Activated CD4-positive, alpha-beta T cell treated with anti-CD3 and anti-CD28 coated beads, Interleukin-2, amount 10 ng/mL, durations not matched to agents 7 days and 5 days (primary cell): ENCODE data around the gene ROBO1. TPM values are rescaled to one million over a fixed set of nuclear protein-coding genes. Genes with fewer than 3 reads are reported as not detected.
"Not testable (repeated sequence)": the region's sequence is repeated elsewhere in the genome, so short reads cannot be mapped to it uniquely, and the experiment has no call there.

Source experiments
- CTCF ChIA-PET: fragments of 350-600 bp; sonication (Branson Sonifier 250); formaldehyde crosslinking; loops from one replicate; lab custom pipeline; 2021; ENCODE audit warnings: antibody characterized with exemption; lab: Charles Lee
- POLR2A ChIA-PET: fragments of 350-600 bp; sonication (Branson Sonifier 250); formaldehyde crosslinking; loops from one replicate; lab custom pipeline; 2021; ENCODE audit warnings: antibody characterized with exemption; lab: Charles Lee
- DNase-seq: peaks from one replicate; pipeline ENCODE4 v3.0.0-alpha.2; 2020
- H3K27ac Mint-ChIP-seq: one replicate; pipeline ENCODE4 v1.8.0; 2021; ENCODE audit warnings: mild to moderate bottlenecking, moderate library complexity, mixed read lengths
- H3K27me3 Mint-ChIP-seq: one replicate; pipeline ENCODE4 v1.8.0; 2021; ENCODE audit warnings: mixed read lengths
- H3K36me3 Mint-ChIP-seq: one replicate; pipeline ENCODE4 v1.8.0; 2021; ENCODE audit warnings: low read depth, mixed read lengths
- H3K4me1 Mint-ChIP-seq: one replicate; pipeline ENCODE4 v1.8.0; 2021; ENCODE audit warnings: mixed read lengths
- H3K4me3 Mint-ChIP-seq: one replicate; pipeline ENCODE4 v1.8.0; 2021; ENCODE audit warnings: mild to moderate bottlenecking, moderate library complexity, mixed read lengths
- H3K9me3 Mint-ChIP-seq: one replicate; pipeline ENCODE4 v1.8.0; 2021; ENCODE audit warnings: mixed read lengths
- total RNA-seq, 2 experiments: library from RNA; stranded (reverse); gene quantifications; one replicate each; pipeline ENCODE4 v1.2.3, GENCODE V29; 2021

Gene ROBO1
- total RNA-seq, 2 experiments from 2014 or later = 0.55 to 0.62 TPM

DNA sequence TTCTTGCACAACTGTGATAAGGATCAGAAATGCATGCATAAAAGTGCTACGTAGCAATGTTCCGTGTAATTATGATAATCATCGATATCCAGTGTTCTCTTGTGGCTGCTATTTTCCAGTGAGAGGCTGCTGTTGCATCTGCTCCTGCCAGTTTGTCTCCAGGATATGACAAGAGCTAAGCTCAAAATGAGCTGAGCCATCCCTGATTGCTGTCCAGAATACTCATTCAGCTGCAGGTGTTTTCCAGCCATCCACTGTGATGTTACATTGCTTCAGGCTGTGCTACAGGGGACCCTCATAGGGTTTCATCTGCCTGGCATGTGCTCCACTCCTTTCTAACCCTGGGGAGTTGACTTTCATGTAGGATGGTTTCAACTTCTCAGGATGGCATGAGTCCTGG, 976.0 kb downstream of the ROBO1 start:
- Mint-ChIP-seq H3K27me3 (no peaks in the 10 kb centered on the region), H3K4me1 (peaks cover 3% of the 10 kb centered on the region), H3K27ac (no peak overlapping the region), H3K9me3 (no peaks in the 10 kb centered on the region), H3K4me3 (no peak overlapping the region), H3K36me3 (no peaks in the 10 kb centered on the region)
- ChIA-PET POLR2A (no interaction called here), CTCF (no interaction called here)
- no peak for DNase-seq

DNA sequence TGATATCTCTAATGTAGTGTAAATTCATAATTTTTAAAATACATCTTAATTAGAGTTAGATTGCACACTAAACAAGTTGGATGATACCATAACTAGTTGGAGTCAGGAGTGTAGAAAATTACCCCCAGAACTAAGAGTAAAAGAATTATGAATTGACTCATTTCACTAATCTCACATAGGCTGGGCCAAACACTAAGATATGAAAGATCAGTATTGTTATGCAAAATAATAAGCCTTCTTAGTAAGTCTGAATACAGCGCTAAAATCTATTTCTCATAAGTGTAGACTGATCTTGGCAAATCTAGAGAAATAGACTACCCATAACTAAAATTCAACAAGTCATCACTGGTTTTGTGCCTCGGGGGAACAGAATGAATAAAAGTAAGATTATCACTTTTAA, 979.0 kb downstream of the ROBO1 start:
- no peak overlapping the region for H3K27ac Mint-ChIP-seq
- POLR2A ChIA-PET = no interaction called here
- H3K36me3 Mint-ChIP-seq = no peaks in the 10 kb centered on the region
- no peaks in the 10 kb centered on the region for H3K4me1 Mint-ChIP-seq
- DNase-seq = no peak
- no peak overlapping the region for H3K4me3 Mint-ChIP-seq
- no peaks in the 10 kb centered on the region for H3K27me3 Mint-ChIP-seq
- no peaks in the 10 kb centered on the region for H3K9me3 Mint-ChIP-seq
- CTCF ChIA-PET = no interaction called here

- Mint-ChIP-seq H3K27me3 (no peaks in the 10 kb centered on the region), H3K4me3 (no peak overlapping the region), H3K27ac (no peak overlapping the region), H3K36me3 (no peaks in the 10 kb centered on the region), H3K4me1 (no peaks in the 10 kb centered on the region), H3K9me3 (no peaks in the 10 kb centered on the region)
- POLR2A ChIA-PET = no interaction called here
- CTCF ChIA-PET = no interaction called here
- no peak for DNase-seq
Observed at GRCh38 chr3:78785004-78785403, 982.8 kb downstream of the ROBO1 start.

DNA sequence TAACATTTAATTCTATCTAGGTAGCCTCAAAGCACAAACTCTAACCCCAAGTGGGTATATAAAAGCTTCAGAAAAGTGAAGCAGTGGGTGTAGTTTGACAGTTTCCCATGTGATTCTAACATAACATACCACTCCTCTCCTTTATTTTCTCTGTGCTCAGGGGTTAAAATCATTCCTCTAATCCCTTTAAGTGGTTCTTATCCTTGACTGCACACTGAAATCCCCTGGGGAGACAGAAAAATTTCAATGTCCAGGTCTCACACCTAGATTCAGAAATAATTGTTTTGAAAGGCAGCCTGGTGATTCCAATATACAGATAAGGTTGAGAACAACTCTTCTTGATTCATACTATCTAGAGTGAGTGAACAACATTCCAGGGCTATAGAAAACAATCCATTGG, 986.4 kb downstream of the ROBO1 start:
- POLR2A ChIA-PET = no interaction called here

DNA sequence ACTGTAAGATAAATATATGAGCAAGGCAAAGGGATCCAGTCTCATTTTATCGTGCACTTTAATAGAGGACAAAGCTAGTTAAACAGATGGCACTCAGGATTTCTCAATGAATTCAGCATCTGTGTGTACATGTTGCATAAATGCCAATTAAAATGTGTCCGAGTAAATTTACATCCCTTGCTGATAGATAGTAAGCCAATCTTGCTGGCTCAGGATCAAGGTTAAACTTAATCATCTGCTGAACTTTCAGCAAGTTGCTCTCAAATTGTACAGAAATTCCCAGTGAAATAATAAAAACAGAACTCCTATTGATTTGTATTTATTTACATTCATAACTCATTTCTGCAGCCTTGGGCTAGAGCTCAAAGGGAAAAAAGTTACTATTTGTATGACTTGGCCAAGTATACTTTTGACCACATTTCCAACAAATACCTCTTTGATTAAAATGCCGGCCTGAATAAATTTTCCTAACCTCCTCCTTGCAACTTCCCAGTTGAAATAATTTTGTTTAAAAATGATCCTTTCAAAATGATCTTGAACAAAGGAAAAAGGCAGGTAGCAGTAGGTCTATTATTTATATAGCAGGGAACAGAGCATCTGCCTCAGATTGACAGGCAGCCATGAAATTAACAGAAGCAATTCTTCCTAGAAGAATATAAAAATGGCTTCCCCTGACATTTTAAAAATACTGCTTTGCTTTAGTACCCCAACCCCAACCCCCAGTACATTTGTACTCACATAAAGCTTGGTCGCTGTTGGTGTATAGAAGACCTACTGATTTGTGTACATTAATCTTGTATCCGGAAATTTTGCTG, 1001.9 kb downstream of the ROBO1 start:
- no peak for DNase-seq
- H3K27me3 Mint-ChIP-seq = no peaks in the 10 kb centered on the region
- H3K9me3 Mint-ChIP-seq = peaks cover 9% of the 10 kb centered on the region
- H3K4me3 Mint-ChIP-seq = no peak overlapping the region
- H3K27ac Mint-ChIP-seq = no peak overlapping the region
- no peaks in the 10 kb centered on the region for H3K4me1 Mint-ChIP-seq
- no peaks in the 10 kb centered on the region for H3K36me3 Mint-ChIP-seq
- POLR2A ChIA-PET = no interaction called here
- CTCF ChIA-PET = no interaction called here

More for the DNA sequence above, 986.4 kb downstream of the ROBO1 start:
- DNase-seq = no peak
- Mint-ChIP-seq H3K36me3 (no peaks in the 10 kb centered on the region), H3K4me3 (no peak overlapping the region), H3K4me1 (no peaks in the 10 kb centered on the region), H3K27ac (no peak overlapping the region), H3K9me3 (peaks cover 5% of the 10 kb centered on the region), H3K27me3 (no peaks in the 10 kb centered on the region)
- CTCF ChIA-PET = interaction anchor here (0.7 kb wide), 1 partner anchor 24 kb away, joined by 3 read pairs; no protein-coding TSS in a partner anchor

- ChIA-PET CTCF (no interaction called here), POLR2A (no interaction called here)
- Mint-ChIP-seq H3K4me3 (no peak overlapping the region), H3K4me1 (no peaks in the 10 kb centered on the region), H3K9me3 (peaks cover 10% of the 10 kb centered on the region), H3K27me3 (no peaks in the 10 kb centered on the region), H3K36me3 (no peaks in the 10 kb centered on the region), H3K27ac (no peak overlapping the region)
- DNase-seq = no peak
Observed at GRCh38 chr3:78764634-78765033, 1003.2 kb downstream of the ROBO1 start.

- Mint-ChIP-seq H3K4me3 (no peak overlapping the region), H3K36me3 (no peaks in the 10 kb centered on the region), H3K27ac (no peak overlapping the region), H3K9me3 (peaks cover 7% of the 10 kb centered on the region), H3K4me1 (no peaks in the 10 kb centered on the region), H3K27me3 (no peaks in the 10 kb centered on the region)
- no peak for DNase-seq
- ChIA-PET CTCF (no interaction called here), POLR2A (no interaction called here)
Observed at GRCh38 chr3:78762121-78762520, 1005.7 kb downstream of the ROBO1 start.

GRCh38 chr3:78761126-78761525, 1006.7 kb downstream of the ROBO1 start:
- H3K27ac Mint-ChIP-seq = no peak overlapping the region
- peaks cover 3% of the 10 kb centered on the region for H3K9me3 Mint-ChIP-seq
- ChIA-PET POLR2A (no interaction called here), CTCF (no interaction called here)
- H3K4me1 Mint-ChIP-seq = no peaks in the 10 kb centered on the region
- no peaks in the 10 kb centered on the region for H3K36me3 Mint-ChIP-seq
- H3K27me3 Mint-ChIP-seq = no peaks in the 10 kb centered on the region
- DNase-seq = no peak
- H3K4me3 Mint-ChIP-seq = no peak overlapping the region

GRCh38 chr3:78757731-78758130, 1010.1 kb downstream of the ROBO1 start:
- ChIA-PET CTCF (no interaction called here), POLR2A (no interaction called here)
- no peak for DNase-seq
- Mint-ChIP-seq H3K9me3 (peaks cover 3% of the 10 kb centered on the region), H3K27ac (no peak overlapping the region), H3K36me3 (no peaks in the 10 kb centered on the region), H3K4me3 (no peak overlapping the region), H3K27me3 (no peaks in the 10 kb centered on the region), H3K4me1 (no peaks in the 10 kb centered on the region)

DNA sequence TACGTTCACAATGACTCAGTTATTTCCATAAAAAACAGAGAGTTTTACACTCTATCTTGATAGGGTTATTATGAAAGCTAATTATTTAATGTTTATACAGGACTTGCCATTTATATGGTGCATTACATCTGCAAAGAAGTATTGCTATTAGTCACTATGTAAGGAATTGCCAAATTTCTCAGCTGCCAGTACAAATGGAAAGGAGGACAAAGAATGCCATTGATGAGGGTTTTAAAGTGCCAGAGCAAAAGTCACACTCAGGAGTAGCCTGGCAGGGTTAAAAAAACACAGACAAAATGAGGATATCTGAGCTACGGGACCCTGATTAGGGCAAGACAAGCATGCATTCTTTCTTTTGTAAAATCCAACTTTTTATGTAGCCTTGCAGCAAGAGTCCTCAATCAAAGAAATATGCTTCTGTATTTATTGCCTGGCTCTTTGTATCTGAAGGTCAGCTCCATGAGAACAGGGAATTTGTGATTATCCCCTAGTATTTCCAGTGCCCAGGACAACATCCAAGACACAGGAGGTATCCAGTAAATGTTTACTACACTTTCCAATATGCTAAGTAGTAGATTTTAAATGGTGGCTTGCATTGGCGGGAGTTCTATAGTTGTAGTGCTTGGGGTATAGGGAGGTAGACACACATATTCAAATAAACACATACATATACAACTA, 1013.6 kb downstream of the ROBO1 start:
- no peak overlapping the region for H3K27ac Mint-ChIP-seq
- no peaks in the 10 kb centered on the region for H3K27me3 Mint-ChIP-seq
- ChIA-PET CTCF (no interaction called here), POLR2A (no interaction called here)
- H3K36me3 Mint-ChIP-seq = no peaks in the 10 kb centered on the region
- H3K9me3 Mint-ChIP-seq = no peaks in the 10 kb centered on the region
- no peak for DNase-seq
- no peaks in the 10 kb centered on the region for H3K4me1 Mint-ChIP-seq
- no peak overlapping the region for H3K4me3 Mint-ChIP-seq

DNA sequence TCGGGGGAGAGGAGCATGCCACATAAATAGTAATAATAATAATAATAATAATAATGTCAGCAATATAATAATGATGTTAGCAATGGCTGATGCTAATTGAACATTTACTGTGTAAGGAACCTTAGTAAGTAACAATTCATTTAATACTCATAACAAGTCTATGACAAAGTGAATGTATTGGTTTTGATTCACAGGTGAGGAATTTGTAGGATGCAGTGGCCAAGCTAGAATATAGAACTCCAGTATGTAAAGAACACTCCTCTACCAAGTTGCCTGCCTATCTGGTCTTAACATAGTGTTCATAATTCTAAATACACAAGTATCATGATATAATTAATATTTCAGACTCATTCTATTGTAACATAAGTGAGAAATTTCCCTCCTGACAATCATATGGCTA, 1016.5 kb downstream of the ROBO1 start:
- DNase-seq = no peak
- ChIA-PET CTCF (no interaction called here), POLR2A (no interaction called here)
- Mint-ChIP-seq H3K4me3 (no peak overlapping the region), H3K9me3 (no peaks in the 10 kb centered on the region), H3K4me1 (no peaks in the 10 kb centered on the region), H3K27ac (no peak overlapping the region), H3K36me3 (no peaks in the 10 kb centered on the region), H3K27me3 (no peaks in the 10 kb centered on the region)

GRCh38 chr3:78750291-78750690, 1017.5 kb downstream of the ROBO1 start:
- CTCF ChIA-PET, H3K27me3 Mint-ChIP-seq, H3K27ac Mint-ChIP-seq, H3K4me1 Mint-ChIP-seq, POLR2A ChIA-PET, H3K4me3 Mint-ChIP-seq, H3K36me3 Mint-ChIP-seq, DNase-seq, H3K9me3 Mint-ChIP-seq: not testable (repeated sequence)

- no peaks in the 10 kb centered on the region for H3K36me3 Mint-ChIP-seq
- no peaks in the 10 kb centered on the region for H3K4me1 Mint-ChIP-seq
- ChIA-PET POLR2A (no interaction called here), CTCF (no interaction called here)
- no peaks in the 10 kb centered on the region for H3K27me3 Mint-ChIP-seq
- H3K9me3 Mint-ChIP-seq = peaks cover 5% of the 10 kb centered on the region
- H3K4me3 Mint-ChIP-seq = no peak overlapping the region
- no peak for DNase-seq
- no peak overlapping the region for H3K27ac Mint-ChIP-seq
Observed at GRCh38 chr3:78749056-78749455, 1018.7 kb downstream of the ROBO1 start.
